ENCODE data around the gene TOMM34. TPM values are rescaled to one million over a fixed set of nuclear protein-coding genes. Genes with fewer than 3 reads are reported as not detected.

TOMM34 gene
- polyA plus RNA-seq, 1 of the 3 experiments (the other 2 are of a cell fraction): 40.5 TPM

DNA sequence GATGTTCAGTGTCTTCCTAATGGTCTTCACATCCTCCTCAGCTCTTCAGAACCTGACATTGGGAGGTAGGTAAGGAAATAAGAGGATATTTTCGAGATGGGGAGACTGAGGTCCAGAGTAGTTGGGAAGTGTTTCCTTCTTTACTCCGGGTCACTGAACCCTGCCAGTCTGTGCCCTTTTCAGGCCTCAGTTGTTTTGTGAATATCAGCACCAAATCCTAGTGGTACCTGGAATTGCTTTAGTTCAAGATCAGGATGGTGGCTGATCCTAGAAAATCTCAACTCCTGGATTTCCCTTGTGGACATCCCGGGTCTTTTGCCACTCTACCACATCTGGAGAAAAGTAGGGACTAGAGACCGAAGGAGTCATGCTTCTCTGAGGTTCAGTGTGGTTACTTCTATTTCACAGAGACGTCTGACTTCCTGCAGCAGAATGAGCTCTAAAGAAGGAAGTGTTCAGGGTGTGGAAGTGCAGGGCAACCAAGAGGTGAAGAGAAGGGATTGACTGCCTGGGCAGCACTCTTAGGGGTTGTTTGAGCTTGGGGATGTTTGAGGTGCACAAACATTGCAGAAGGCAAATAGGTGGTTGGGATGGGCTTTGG is 7.1 kb upstream of the TOMM34 start:
- H3K9me2 ChIP-seq: no peaks in the 10 kb centered on the region
- H3K4me2 ChIP-seq: peak overlapping the region; percentile 84
- ChIA-PET CTCF (interaction anchor here (1.0 to 1.9 kb wide), 3 partner anchors 44 to 128 kb away, joined by 3 to 6 read pairs (median 4); no protein-coding TSS in a partner anchor), POLR2A (no interaction called here)
- 9% methylated on average over 5 of the region's 5 CpGs for WGBS (ENCODE audit: low lambda C conversion rate)
- no peak for DNase-seq
- H3K79me2 ChIP-seq (ENCODE audit: insufficient read depth): peaks cover 54% of the 10 kb centered on the region
- H2AFZ ChIP-seq (ENCODE audit: low read depth): no peak overlapping the region
- H3K27ac ChIP-seq (ENCODE audit: low read depth in 2 of 2, low read length in 1 of 2): peak overlapping the region in 1 of 2 experiments; percentile 47; a peak in 2 of 4 replicates
- H3F3A ChIP-seq (replicated peaks; ENCODE audit: insufficient read depth): peaks cover 3% of the 10 kb centered on the region
- peaks cover 14% of the 10 kb centered on the region; the same call in 1 of the 2 replicates for H4K20me1 ChIP-seq (ENCODE audit: insufficient read depth)
- H3K9ac ChIP-seq: peak overlapping the region; percentile 84
- H3K9me3 ChIP-seq: no peaks in the 10 kb centered on the region
- H3K36me3 ChIP-seq (replicated peaks in 1 of 2; ENCODE audit: control insufficient read depth in 1 of 2, insufficient read depth in 2 of 2, low read length in 1 of 2): peaks cover 4 to 5% of the 10 kb centered on the region in 2 experiments
- no peaks in the 10 kb centered on the region for H3K27me3 ChIP-seq (ENCODE audit: insufficient read depth)
- H3K4me1 ChIP-seq (ENCODE audit: control insufficient read depth in 1 of 2, insufficient read depth in 2 of 2, low read depth in 1 of 2, low read length in 1 of 2): peaks cover 17 to 20% of the 10 kb centered on the region in 2 experiments; a peak in 3 of 4 replicates
- H3K4me3 ChIP-seq (ENCODE audit: low read depth in 2 of 2, low read length in 1 of 2): peak overlapping the region; percentile 66 to 97
- TF ChIP-seq TCF12 (IDR thresholded peaks at IDR 0.05): no peak
- TF ChIP-seq, protein P1, sequence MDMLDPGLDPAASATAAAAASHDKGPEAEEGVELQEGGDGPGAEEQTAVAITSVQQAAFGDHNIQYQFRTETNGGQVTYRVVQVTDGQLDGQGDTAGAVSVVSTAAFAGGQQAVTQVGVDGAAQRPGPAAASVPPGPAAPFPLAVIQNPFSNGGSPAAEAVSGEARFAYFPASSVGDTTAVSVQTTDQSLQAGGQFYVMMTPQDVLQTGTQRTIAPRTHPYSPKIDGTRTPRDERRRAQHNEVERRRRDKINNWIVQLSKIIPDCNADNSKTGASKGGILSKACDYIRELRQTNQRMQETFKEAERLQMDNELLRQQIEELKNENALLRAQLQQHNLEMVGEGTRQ (IDR thresholded peaks at IDR 0.05; ENCODE audit: borderline replicate concordance, low read depth, low read length): no peak
- TF ChIP-seq, protein P2, sequence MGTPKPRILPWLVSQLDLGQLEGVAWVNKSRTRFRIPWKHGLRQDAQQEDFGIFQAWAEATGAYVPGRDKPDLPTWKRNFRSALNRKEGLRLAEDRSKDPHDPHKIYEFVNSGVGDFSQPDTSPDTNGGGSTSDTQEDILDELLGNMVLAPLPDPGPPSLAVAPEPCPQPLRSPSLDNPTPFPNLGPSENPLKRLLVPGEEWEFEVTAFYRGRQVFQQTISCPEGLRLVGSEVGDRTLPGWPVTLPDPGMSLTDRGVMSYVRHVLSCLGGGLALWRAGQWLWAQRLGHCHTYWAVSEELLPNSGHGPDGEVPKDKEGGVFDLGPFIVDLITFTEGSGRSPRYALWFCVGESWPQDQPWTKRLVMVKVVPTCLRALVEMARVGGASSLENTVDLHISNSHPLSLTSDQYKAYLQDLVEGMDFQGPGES (IDR thresholded peaks at IDR 0.05; ENCODE audit: low read depth, low read length): no peak
- TF ChIP-seq MEF2A (IDR thresholded peaks at IDR 0.05; ENCODE audit: borderline replicate concordance, low read depth): no peak

DNA sequence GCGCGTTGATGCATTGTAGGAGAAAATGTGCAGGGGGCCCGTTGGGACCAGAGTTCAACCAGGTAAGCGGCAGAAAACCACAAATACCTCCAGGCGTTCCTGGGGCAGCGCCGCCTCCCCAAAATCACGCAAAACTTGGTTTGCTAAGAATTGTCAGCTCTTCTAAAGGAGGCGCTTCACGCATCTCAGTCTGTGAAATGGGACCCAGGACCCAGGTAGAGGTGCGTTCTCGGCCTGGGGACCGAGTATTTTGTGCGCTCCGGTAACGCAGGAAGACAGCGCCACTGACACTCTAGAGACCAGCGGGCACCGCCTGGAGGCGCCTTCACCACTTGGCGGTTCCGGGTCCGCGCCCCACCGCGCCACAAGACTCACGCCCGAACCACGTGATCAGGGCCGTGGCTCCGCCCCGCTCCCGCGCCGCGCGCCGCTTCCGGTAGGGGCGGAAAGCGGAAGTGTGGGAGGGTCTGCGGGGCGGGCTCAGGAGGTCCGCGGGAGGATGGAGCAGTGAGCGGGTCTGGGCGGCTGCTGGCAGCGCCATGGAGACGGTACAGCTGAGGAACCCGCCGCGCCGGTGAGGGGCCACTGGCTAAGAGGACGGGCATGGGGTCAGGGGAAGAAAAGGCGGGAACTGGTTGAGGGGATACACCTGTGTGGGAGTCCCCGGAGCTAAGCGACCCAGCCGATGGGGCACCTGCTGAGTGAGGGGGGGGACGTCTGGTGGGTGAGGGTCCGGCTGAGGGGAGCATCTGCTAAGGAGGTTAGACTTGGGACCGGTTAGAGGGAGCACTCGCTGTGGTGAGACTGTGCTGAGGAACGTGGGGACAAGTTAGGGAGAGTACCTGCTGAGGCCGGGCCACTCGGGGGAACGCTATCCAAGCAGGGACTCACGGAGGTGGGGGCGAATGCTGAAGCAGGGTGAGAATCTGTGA is 6.1 kb upstream of the TOMM34 start, which contains the start of gene STK4:
TSS of gene STK4 (plus strand) at position 483 of the 932 bp plus-strand sequence. CDS start at position 540, 57 bp downstream.
- H3K36me3 ChIP-seq (replicated peaks in 1 of 2; ENCODE audit: control insufficient read depth in 1 of 2, insufficient read depth in 2 of 2, low read length in 1 of 2): peaks cover 0 to 3% of the 10 kb centered on the region in 2 experiments
- peaks cover 50% of the 10 kb centered on the region for H3K79me2 ChIP-seq (ENCODE audit: insufficient read depth)
- H3F3A ChIP-seq (replicated peaks; ENCODE audit: insufficient read depth): peaks cover 13% of the 10 kb centered on the region
- peaks cover 25% of the 10 kb centered on the region in 2 experiments; a peak in 3 of 4 replicates for H3K4me1 ChIP-seq (ENCODE audit: control insufficient read depth in 1 of 2, insufficient read depth in 2 of 2, low read depth in 1 of 2, low read length in 1 of 2)
- DNase-seq: peak; percentile 97
- no peaks in the 10 kb centered on the region for H3K27me3 ChIP-seq (ENCODE audit: insufficient read depth)
- H4K20me1 ChIP-seq (ENCODE audit: insufficient read depth): peaks cover 14% of the 10 kb centered on the region; the same call in 1 of the 2 replicates
- peak within 1 kb of the TSS; percentile 93 for H2AFZ ChIP-seq (ENCODE audit: low read depth)
- WGBS (ENCODE audit: low lambda C conversion rate): 3% methylated on average over 46 of the region's 68 CpGs
- H3K9me3 ChIP-seq: no peaks in the 10 kb centered on the region
- H3K4me3 ChIP-seq (ENCODE audit: low read depth in 2 of 2, low read length in 1 of 2): peak within 1 kb of the TSS; percentile 66 to 97
- H3K4me2 ChIP-seq: peak within 1 kb of the TSS; percentile 84
- H3K9ac ChIP-seq: peak within 1 kb of the TSS; percentile 84
- H3K9me2 ChIP-seq: no peaks in the 10 kb centered on the region
- POLR2A ChIA-PET: no interaction called here
- peak within 1 kb of the TSS; percentile 46 to 78; a peak in 3 of 4 replicates for H3K27ac ChIP-seq (ENCODE audit: low read depth in 2 of 2, low read length in 1 of 2)
- CTCF ChIA-PET: interaction anchor here (1.0 to 1.9 kb wide), 6 partner anchors 12 to 283 kb away, joined by 3 to 6 read pairs (median 3); no protein-coding TSS in a partner anchor
- TF ChIP-seq EP300 (IDR thresholded peaks at IDR 0.05; ENCODE audit: borderline replicate concordance in 1 of 2, low read depth in 1 of 2, low read length in 1 of 2) (peak in 1 of 2 experiments; percentile 12; a peak in 1 of 4 replicates), FOSL2 (IDR thresholded peaks at IDR 0.05; ENCODE audit: borderline replicate concordance, low read depth) (no peak), NRF1 (IDR thresholded peaks at IDR 0.05; ENCODE audit: low read depth, low read length) (peak; percentile 43; the same call in 1 of the 2 replicates), NFIC (IDR thresholded peaks at IDR 0.05; ENCODE audit: borderline replicate concordance) (no peak), SIN3A (IDR thresholded peaks at IDR 0.05; ENCODE audit: borderline replicate concordance, low read depth, low read length) (0 out of 2 replicates have a peak, but pooled peaks have one; percentile 66), SMC3 (IDR thresholded peaks at IDR 0.05; ENCODE audit: low read depth, low read length) (peak; percentile 22; the same call in 1 of the 2 replicates), RFX5 (IDR thresholded peaks at IDR 0.05; ENCODE audit: low read length) (no peak), GABPA (IDR thresholded peaks at IDR 0.05; ENCODE audit: low read depth) (peak; percentile 87), POLR2AphosphoS5 (IDR thresholded peaks at IDR 0.05; ENCODE audit: low read depth, low read length) (peak; percentile 88), CHD2 (IDR thresholded peaks at IDR 0.05; ENCODE audit: low read length, partially characterized antibody) (no peak), MXI1 (IDR thresholded peaks at IDR 0.05; ENCODE audit: low read depth, low read length) (peak; percentile 86), FOXM1 (IDR thresholded peaks at IDR 0.05; ENCODE audit: low read depth) (no peak)
- TF ChIP-seq, protein P3, sequence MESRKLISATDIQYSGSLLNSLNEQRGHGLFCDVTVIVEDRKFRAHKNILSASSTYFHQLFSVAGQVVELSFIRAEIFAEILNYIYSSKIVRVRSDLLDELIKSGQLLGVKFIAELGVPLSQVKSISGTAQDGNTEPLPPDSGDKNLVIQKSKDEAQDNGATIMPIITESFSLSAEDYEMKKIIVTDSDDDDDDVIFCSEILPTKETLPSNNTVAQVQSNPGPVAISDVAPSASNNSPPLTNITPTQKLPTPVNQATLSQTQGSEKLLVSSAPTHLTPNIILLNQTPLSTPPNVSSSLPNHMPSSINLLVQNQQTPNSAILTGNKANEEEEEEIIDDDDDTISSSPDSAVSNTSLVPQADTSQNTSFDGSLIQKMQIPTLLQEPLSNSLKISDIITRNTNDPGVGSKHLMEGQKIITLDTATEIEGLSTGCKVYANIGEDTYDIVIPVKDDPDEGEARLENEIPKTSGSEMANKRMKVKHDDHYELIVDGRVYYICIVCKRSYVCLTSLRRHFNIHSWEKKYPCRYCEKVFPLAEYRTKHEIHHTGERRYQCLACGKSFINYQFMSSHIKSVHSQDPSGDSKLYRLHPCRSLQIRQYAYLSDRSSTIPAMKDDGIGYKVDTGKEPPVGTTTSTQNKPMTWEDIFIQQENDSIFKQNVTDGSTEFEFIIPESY (IDR thresholded peaks at IDR 0.05; ENCODE audit: borderline replicate concordance, low read depth): no peak
- TF ChIP-seq, protein P4, sequence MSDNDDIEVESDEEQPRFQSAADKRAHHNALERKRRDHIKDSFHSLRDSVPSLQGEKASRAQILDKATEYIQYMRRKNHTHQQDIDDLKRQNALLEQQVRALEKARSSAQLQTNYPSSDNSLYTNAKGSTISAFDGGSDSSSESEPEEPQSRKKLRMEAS (IDR thresholded peaks at IDR 0.05; ENCODE audit: low read depth): peak; percentile 89
- TF ChIP-seq, protein P1 (IDR thresholded peaks at IDR 0.05; ENCODE audit: borderline replicate concordance, low read depth, low read length): peak; percentile 71

All from SK-N-SH (cell line).